Neural cell (in vitro differentiated cells): ENCODE data around the gene CAST.

Experiments used
- EP300 ChIP-seq: fragments of 450-650 bp; conservative IDR thresholded peaks from 2 replicates; pipeline ENCODE4 v1.6.1; 2014; ENCODE audit warnings: antibody characterized with exemption, mild to moderate bottlenecking, moderate library complexity; ENCODE audit not compliant: poor library complexity, severe bottlenecking
- EZH2 ChIP-seq: fragments of 200-600, 300-800 bp; shearing (Covaris generic), sonication (generic); IDR thresholded peaks from 2 replicates; pipeline ENCODE4 v1.6.1; 2014; ENCODE audit warnings: antibody characterized with exemption, low read length, borderline replicate concordance, mild to moderate bottlenecking; ENCODE audit not compliant: insufficient read depth, poor library complexity, severe bottlenecking
- MXI1 ChIP-seq: fragments of 450-650 bp; conservative IDR thresholded peaks from 2 replicates; pipeline ENCODE4 v1.6.1; 2014; ENCODE audit warnings: antibody characterized with exemption, mild to moderate bottlenecking; ENCODE audit not compliant: poor library complexity, severe bottlenecking
- POLR2AphosphoS5 ChIP-seq: IDR thresholded peaks from 2 replicates; pipeline ENCODE4 v1.6.1; 2012
- SMC3 ChIP-seq: fragments of 450-650 bp; conservative IDR thresholded peaks from 2 replicates; pipeline ENCODE4 v1.6.1; 2014; ENCODE audit warnings: antibody characterized with exemption, mild to moderate bottlenecking, moderate library complexity; ENCODE audit not compliant: poor library complexity
- TAF1 ChIP-seq: IDR thresholded peaks from 2 replicates; pipeline ENCODE4 v1.6.1; 2012; ENCODE audit warnings: low read depth
- TF ChIP-seq, protein P1 (sequence below): fragments of 450-650 bp; IDR thresholded peaks from 2 replicates; pipeline ENCODE4 v1.5.1; 2014; ENCODE audit warnings: antibody characterized with exemption, mild to moderate bottlenecking, moderate library complexity; ENCODE audit not compliant: poor library complexity, severe bottlenecking
- TF ChIP-seq, protein P2 (sequence below): IDR thresholded peaks from 2 replicates; pipeline ENCODE4 v1.6.1; 2012; ENCODE audit warnings: borderline replicate concordance

DNA sequence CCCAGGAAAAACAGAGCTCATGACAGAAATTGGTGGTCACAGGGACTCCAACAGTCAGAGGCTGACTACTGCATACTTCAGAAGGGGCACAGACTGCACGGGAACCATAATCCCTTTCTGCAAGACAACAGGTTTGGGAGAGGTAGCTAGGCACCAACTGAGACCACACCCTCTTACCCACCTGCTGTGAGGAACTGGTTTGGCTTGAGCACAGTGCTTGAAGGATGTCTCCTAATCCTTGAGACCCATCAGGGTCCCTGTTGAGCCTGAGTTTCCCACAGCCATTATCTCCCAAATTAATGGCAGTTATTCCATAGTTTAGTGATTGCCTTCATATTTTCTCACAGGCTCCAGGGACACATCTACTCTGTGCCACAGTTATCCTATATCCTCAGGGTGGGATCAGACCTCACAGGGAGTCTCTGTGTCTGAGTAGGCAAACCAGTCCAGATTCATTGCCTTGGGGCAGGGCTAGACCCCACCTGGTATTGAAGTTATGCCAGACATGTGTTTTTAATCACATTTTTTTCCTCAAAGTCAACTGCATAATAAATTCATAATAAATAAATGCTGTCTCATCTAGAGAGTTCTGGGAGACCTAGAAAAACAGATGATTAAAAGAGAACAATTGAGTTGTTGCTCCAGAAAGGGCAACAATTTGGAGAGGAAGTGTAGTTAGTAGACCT lies 9.3 kb upstream of the CAST start:
- TF ChIP-seq, protein P1, sequence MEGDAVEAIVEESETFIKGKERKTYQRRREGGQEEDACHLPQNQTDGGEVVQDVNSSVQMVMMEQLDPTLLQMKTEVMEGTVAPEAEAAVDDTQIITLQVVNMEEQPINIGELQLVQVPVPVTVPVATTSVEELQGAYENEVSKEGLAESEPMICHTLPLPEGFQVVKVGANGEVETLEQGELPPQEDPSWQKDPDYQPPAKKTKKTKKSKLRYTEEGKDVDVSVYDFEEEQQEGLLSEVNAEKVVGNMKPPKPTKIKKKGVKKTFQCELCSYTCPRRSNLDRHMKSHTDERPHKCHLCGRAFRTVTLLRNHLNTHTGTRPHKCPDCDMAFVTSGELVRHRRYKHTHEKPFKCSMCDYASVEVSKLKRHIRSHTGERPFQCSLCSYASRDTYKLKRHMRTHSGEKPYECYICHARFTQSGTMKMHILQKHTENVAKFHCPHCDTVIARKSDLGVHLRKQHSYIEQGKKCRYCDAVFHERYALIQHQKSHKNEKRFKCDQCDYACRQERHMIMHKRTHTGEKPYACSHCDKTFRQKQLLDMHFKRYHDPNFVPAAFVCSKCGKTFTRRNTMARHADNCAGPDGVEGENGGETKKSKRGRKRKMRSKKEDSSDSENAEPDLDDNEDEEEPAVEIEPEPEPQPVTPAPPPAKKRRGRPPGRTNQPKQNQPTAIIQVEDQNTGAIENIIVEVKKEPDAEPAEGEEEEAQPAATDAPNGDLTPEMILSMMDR, result no peak
- no peak for TF ChIP-seq EP300
- TF ChIP-seq EZH2, result no peak
- no peak for TF ChIP-seq POLR2AphosphoS5
- TF ChIP-seq, protein P2, sequence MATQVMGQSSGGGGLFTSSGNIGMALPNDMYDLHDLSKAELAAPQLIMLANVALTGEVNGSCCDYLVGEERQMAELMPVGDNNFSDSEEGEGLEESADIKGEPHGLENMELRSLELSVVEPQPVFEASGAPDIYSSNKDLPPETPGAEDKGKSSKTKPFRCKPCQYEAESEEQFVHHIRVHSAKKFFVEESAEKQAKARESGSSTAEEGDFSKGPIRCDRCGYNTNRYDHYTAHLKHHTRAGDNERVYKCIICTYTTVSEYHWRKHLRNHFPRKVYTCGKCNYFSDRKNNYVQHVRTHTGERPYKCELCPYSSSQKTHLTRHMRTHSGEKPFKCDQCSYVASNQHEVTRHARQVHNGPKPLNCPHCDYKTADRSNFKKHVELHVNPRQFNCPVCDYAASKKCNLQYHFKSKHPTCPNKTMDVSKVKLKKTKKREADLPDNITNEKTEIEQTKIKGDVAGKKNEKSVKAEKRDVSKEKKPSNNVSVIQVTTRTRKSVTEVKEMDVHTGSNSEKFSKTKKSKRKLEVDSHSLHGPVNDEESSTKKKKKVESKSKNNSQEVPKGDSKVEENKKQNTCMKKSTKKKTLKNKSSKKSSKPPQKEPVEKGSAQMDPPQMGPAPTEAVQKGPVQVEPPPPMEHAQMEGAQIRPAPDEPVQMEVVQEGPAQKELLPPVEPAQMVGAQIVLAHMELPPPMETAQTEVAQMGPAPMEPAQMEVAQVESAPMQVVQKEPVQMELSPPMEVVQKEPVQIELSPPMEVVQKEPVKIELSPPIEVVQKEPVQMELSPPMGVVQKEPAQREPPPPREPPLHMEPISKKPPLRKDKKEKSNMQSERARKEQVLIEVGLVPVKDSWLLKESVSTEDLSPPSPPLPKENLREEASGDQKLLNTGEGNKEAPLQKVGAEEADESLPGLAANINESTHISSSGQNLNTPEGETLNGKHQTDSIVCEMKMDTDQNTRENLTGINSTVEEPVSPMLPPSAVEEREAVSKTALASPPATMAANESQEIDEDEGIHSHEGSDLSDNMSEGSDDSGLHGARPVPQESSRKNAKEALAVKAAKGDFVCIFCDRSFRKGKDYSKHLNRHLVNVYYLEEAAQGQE, result no peak
- TF ChIP-seq TAF1, result no peak
- TF ChIP-seq MXI1, result no peak
- TF ChIP-seq SMC3, result no peak
